K562 (cell line): ENCODE results near the gene KNCN. TPM values are rescaled to one million over a fixed set of nuclear protein-coding genes. Genes with fewer than 3 reads are reported as not detected.

ENCODE experiments used
- EGR1 ChIP-seq: fragments of 450-650 bp; conservative IDR thresholded peaks from 2 replicates; pipeline ENCODE4 v1.6.1; 2017; ENCODE audit warnings: mild to moderate bottlenecking
- HOXB6 ChIP-seq: fragments of 250-450 bp; sonication (Bioruptor Pico); IDR thresholded peaks from 2 replicates; pipeline ENCODE4 v1.5.1; 2022; ENCODE audit warnings: mild to moderate bottlenecking, borderline replicate concordance
- MAFK ChIP-seq: IDR thresholded peaks from 2 replicates; pipeline ENCODE4 v1.6.1; 2011; ENCODE audit warnings: low read length, improper control_type of control experiment
- MTA3 ChIP-seq: fragments of 450-650 bp; formaldehyde crosslinking; IDR thresholded peaks from 2 replicates; pipeline ENCODE4 v1.6.1; 2017; ENCODE audit warnings: mild to moderate bottlenecking, borderline replicate concordance
- NR1H2 ChIP-seq: sonication (generic); formaldehyde crosslinking; IDR thresholded peaks from 2 replicates; pipeline ENCODE4 v1.4.0; 2020; ENCODE audit warnings: mild to moderate bottlenecking, missing genetic modification reagents
- NR2C2 ChIP-seq, 2 experiments: fragments of 200-800 bp in 1 of 2; sonication (Bioruptor generic) in 1 of 2; sonication (generic) in 1 of 2; formaldehyde crosslinking in 1 of 2; IDR thresholded peaks; 2 replicates each; pipeline versions ENCODE4 v1.6.1 to v1.8.0; 2016 to 2022; ENCODE audit warnings: mild to moderate bottlenecking in 1 of 2, missing compliant biosample characterization in 1 of 2, missing genetic modification characterization in 1 of 2, missing genetic modification reagents in 1 of 2
- RAD21 ChIP-seq, 2 experiments: fragments of 250-450 bp in 1 of 2; fragments of 450-650 bp in 1 of 2; sonication (Bioruptor Pico) in 1 of 2; formaldehyde crosslinking in 1 of 2; IDR thresholded peaks in 1 of 2; conservative IDR thresholded peaks in 1 of 2; 2 replicates each; pipeline versions ENCODE4 v1.4.0 to v1.8.0; 2020 to 2022; ENCODE audit warnings: mild to moderate bottlenecking in 2 of 2, moderate library complexity in 1 of 2
- RCOR1 ChIP-seq, 2 experiments: IDR thresholded peaks; 2 replicates each; pipeline ENCODE4 v1.6.1; 2012; ENCODE audit warnings: low read depth in 2 of 2, low read length in 2 of 2, borderline replicate concordance in 1 of 2, improper control_type of control experiment in 1 of 2
- STAT5A ChIP-seq: IDR thresholded peaks from 2 replicates; pipeline ENCODE4 v1.6.1; 2012; ENCODE audit warnings: low read length, inconsistent platforms, borderline replicate concordance
- ZBTB7A ChIP-seq: IDR thresholded peaks from 2 replicates; pipeline ENCODE4 v1.6.1; 2011; ENCODE audit warnings: low read depth, mild to moderate bottlenecking, low read length, moderate library complexity, borderline replicate concordance; ENCODE audit not compliant: control insufficient read depth
- ZNF217 ChIP-seq: sonication (generic); formaldehyde crosslinking; IDR thresholded peaks from 2 replicates; pipeline ENCODE4 v1.8.0; 2022; ENCODE audit warnings: mild to moderate bottlenecking, missing genetic modification reagents
- polyA plus RNA-seq, 8 experiments: library from polyadenylated mRNA; depleted of rRNA in 4 of 8; stranded (reverse) in 5 of 8; unstranded in 3 of 8; fragments of >200 nt; fragmentation: Nextera tagmentation in 2 of 8; fragmentation: Illumina TruSeq in 1 of 8; extraction: Ambion mirVana in 2 of 8; extraction: Trizol in 1 of 8; gene quantifications; 2 replicates each; pipeline versions ENCODE4 v1.2.1 to v1.2.3, GENCODE V29; 2011 to 2014; ENCODE audit warnings: inconsistent platforms in 1 of 8, missing spikeins in 1 of 8
- total RNA-seq, 7 experiments: library from RNA; depleted of rRNA in 6 of 7; stranded (reverse); fragments of >200 nt in 6 of 7; fragmentation: Illumina TruSeq in 2 of 7; extraction: Trizol in 2 of 7; gene quantifications; 2 replicates each; pipeline versions ENCODE4 v1.2.1 to v1.2.3, GENCODE V29; 2011 to 2021; ENCODE audit warnings: low replicate concordance in 1 of 7
- TF ChIP-seq, protein P1 (sequence below), 2 experiments: fragments of 150-350 bp in 1 of 2; IDR thresholded peaks; 2 replicates each; pipeline ENCODE4 v1.6.1; 2012 to 2016; ENCODE audit warnings: low read depth in 2 of 2, low read length in 2 of 2, mild to moderate bottlenecking in 1 of 2, moderate library complexity in 1 of 2
- TF ChIP-seq, protein P2 (sequence below), 2 experiments: fragments of 450-650 bp in 1 of 2; sonication (generic) in 1 of 2; formaldehyde crosslinking in 1 of 2; IDR thresholded peaks in 1 of 2; conservative IDR thresholded peaks in 1 of 2; 2 replicates each; pipeline versions ENCODE4 v1.6.1 to v1.8.1; 2016 to 2023; ENCODE audit warnings: mild to moderate bottlenecking in 2 of 2, moderate library complexity in 2 of 2, inconsistent platforms in 1 of 2, missing genetic modification reagents in 1 of 2
- TF ChIP-seq, protein P3 (sequence below): fragments of 450-650 bp; IDR thresholded peaks from 2 replicates; pipeline ENCODE4 v1.6.1; 2018; ENCODE audit not compliant: partially characterized antibody

KNCN gene
- total and polyA plus RNA-seq, 9 of the 15 experiments (the other 6 are each of a cell fraction or from before 2014, with no cell fraction given): not detected

- TF ChIP-seq, protein P1, sequence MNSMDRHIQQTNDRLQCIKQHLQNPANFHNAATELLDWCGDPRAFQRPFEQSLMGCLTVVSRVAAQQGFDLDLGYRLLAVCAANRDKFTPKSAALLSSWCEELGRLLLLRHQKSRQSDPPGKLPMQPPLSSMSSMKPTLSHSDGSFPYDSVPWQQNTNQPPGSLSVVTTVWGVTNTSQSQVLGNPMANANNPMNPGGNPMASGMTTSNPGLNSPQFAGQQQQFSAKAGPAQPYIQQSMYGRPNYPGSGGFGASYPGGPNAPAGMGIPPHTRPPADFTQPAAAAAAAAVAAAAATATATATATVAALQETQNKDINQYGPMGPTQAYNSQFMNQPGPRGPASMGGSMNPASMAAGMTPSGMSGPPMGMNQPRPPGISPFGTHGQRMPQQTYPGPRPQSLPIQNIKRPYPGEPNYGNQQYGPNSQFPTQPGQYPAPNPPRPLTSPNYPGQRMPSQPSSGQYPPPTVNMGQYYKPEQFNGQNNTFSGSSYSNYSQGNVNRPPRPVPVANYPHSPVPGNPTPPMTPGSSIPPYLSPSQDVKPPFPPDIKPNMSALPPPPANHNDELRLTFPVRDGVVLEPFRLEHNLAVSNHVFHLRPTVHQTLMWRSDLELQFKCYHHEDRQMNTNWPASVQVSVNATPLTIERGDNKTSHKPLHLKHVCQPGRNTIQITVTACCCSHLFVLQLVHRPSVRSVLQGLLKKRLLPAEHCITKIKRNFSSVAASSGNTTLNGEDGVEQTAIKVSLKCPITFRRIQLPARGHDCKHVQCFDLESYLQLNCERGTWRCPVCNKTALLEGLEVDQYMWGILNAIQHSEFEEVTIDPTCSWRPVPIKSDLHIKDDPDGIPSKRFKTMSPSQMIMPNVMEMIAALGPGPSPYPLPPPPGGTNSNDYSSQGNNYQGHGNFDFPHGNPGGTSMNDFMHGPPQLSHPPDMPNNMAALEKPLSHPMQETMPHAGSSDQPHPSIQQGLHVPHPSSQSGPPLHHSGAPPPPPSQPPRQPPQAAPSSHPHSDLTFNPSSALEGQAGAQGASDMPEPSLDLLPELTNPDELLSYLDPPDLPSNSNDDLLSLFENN (IDR thresholded peaks at IDR 0.05; ENCODE audit: low read depth in 2 of 2, low read length in 2 of 2): no peak
- TF ChIP-seq ZBTB7A: no peak
- TF ChIP-seq, protein P2, sequence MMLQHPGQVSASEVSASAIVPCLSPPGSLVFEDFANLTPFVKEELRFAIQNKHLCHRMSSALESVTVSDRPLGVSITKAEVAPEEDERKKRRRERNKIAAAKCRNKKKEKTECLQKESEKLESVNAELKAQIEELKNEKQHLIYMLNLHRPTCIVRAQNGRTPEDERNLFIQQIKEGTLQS (IDR thresholded peaks at IDR 0.05): no peak
- TF ChIP-seq, protein P2 (CRISPR knock-in tag; conservative IDR thresholded peaks at IDR 0.05): peak; percentile 43; the same call in 1 of the 2 replicates
- TF ChIP-seq, protein P3, sequence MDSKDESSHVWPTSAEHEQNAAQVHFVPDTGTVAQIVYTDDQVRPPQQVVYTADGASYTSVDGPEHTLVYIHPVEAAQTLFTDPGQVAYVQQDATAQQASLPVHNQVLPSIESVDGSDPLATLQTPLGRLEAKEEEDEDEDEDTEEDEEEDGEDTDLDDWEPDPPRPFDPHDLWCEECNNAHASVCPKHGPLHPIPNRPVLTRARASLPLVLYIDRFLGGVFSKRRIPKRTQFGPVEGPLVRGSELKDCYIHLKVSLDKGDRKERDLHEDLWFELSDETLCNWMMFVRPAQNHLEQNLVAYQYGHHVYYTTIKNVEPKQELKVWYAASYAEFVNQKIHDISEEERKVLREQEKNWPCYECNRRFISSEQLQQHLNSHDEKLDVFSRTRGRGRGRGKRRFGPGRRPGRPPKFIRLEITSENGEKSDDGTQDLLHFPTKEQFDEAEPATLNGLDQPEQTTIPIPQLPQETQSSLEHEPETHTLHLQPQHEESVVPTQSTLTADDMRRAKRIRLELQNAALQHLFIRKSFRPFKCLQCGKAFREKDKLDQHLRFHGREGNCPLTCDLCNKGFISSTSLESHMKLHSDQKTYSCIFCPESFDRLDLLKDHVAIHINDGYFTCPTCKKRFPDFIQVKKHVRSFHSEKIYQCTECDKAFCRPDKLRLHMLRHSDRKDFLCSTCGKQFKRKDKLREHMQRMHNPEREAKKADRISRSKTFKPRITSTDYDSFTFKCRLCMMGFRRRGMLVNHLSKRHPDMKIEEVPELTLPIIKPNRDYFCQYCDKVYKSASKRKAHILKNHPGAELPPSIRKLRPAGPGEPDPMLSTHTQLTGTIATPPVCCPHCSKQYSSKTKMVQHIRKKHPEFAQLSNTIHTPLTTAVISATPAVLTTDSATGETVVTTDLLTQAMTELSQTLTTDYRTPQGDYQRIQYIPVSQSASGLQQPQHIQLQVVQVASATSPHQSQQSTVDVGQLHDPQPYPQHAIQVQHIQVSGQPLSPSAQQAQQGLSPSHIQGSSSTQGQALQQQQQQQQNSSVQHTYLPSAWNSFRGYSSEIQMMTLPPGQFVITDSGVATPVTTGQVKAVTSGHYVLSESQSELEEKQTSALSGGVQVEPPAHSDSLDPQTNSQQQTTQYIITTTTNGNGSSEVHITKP: peak; percentile 62
- peak in 1 of 2 experiments; percentile 20; a peak in 2 of 4 replicates for TF ChIP-seq RAD21 (CRISPR knock-in tag; conservative IDR thresholded peaks at IDR 0.05 in 1 of 2, IDR thresholded peaks at IDR 0.05 in 1 of 2)
- peak; percentile 3; the same call in 1 of the 2 replicates for TF ChIP-seq MTA3
- no peak for TF ChIP-seq HOXB6 (CRISPR knock-in tag)
- no peak for TF ChIP-seq NR1H2 (CRISPR knock-in tag)
- TF ChIP-seq NR2C2 (CRISPR knock-in tag; IDR thresholded peaks at IDR 0.05): no peak
- no peak for TF ChIP-seq NR2C2 (tag; IDR thresholded peaks at IDR 0.05)
- no peak for TF ChIP-seq ZNF217
- 0 out of 2 replicates have a peak, but pooled peaks have one; percentile 18 for TF ChIP-seq EGR1
- no peak for TF ChIP-seq RCOR1 (IDR thresholded peaks at IDR 0.05; ENCODE audit: borderline replicate concordance in 1 of 2, low read depth in 2 of 2, low read length in 2 of 2)
- no peak for TF ChIP-seq STAT5A
- no peak for TF ChIP-seq MAFK
Observed at GRCh38 chr1:46528297-46528955, 23.0 kb downstream of the KNCN start (continued).
